Measurements from ENCODE around the gene ZNF79. TPM values are rescaled to one million over a fixed set of nuclear protein-coding genes. Genes with fewer than 3 reads are reported as not detected.

Gene ZNF79
- total RNA-seq, 2 donors from 2014 or later: 7.3 to 12.2 TPM

DNA sequence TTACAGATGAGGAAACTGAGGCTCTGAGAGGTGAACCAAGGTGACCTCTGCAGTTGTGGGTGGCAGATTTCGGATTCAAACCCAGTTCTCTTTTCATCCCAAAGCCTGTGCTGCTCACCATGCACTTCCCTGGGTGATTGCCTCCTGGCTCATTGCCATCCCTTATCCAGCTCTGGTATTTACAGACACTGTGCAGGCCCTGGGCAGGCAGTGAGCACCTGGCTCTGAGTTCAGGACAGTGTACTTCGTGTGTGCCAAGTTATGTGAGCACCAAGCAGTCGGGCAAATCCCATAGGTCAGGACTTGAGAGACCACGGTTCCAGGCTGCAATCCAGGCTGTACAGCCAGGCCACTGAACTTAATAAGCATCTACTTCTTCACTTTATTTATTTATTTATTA, 28.5 kb downstream of the ZNF79 start:
- Histone ChIP-seq H3K27ac (peak overlapping the region in 1 of 2 donors; percentile 88), H3K4me1 (ENCODE audit: control insufficient read depth in 1 of 2, low read depth in 2 of 2) (peaks cover 14 to 35% of the 10 kb centered on the region in 2 donors), H3K36me3 (peaks cover 23% of the 10 kb centered on the region), H3K9me3 (no peaks in the 10 kb centered on the region), H3K27me3 (replicated peaks; ENCODE audit: insufficient read depth) (no peaks in the 10 kb centered on the region), H3K4me3 (peak overlapping the region; percentile 84)
- ATAC-seq (ENCODE audit: insufficient number of reproducible peaks, low FRiP score, low read depth): no peak
- no peak for TF ChIP-seq CTCF (IDR thresholded peaks at IDR 0.05)
- DNase-seq (ENCODE audit: low spot score): no peak

GRCh38 chr9:127455324-127455992, 31.3 kb downstream of the ZNF79 start:
- DNase-seq (ENCODE audit: low spot score) (no peak), ATAC-seq (ENCODE audit: insufficient number of reproducible peaks, low FRiP score, low read depth) (no peak)
- no peak overlapping the region for H3K27ac ChIP-seq
- peaks cover 9 to 20% of the 10 kb centered on the region in 2 donors for H3K4me1 ChIP-seq (ENCODE audit: control insufficient read depth in 1 of 2, low read depth in 2 of 2)
- no peaks in the 10 kb centered on the region for H3K27me3 ChIP-seq (replicated peaks; ENCODE audit: insufficient read depth)
- H3K36me3 ChIP-seq: peaks cover 33% of the 10 kb centered on the region
- TF ChIP-seq CTCF (IDR thresholded peaks at IDR 0.05): no peak
- no peaks in the 10 kb centered on the region for H3K9me3 ChIP-seq
- no peak overlapping the region for H3K4me3 ChIP-seq

DNA sequence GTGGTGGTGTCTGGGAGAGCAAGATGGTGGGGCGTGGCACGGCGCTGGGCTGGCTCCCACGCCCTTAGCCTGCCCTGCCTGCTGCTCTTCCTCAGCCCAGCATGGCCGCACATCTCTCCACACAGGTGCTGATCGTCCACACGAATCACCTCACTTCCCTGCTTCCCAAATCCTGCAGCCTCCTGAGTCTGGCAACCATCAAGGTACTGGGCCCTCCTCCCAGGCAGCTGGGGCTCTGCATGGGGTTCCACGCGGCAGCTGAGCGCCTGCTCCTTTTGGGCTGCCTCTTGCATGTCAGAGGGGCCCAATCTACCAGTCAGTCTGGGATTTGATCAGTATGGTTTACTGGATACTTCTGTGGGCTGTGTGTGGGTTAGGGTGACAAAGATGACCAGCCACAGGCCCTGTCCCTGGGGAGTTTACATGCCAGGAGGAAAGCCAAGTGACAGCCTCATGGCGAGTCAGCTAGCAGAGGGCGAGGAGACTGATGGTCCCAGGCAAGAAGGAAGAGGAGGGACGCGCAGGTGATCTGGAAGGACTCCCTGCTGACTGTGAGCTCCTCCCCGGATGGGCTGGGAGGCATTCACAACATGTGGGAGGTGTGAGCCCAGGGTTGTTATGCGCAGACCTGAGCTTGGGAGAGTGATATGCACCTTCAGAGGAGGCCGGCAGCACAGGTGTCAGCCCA, 33.2 kb downstream of the ZNF79 start:
- Histone ChIP-seq H3K9me3 (no peaks in the 10 kb centered on the region), H3K27me3 (replicated peaks; ENCODE audit: insufficient read depth) (no peaks in the 10 kb centered on the region), H3K4me3 (no peak overlapping the region), H3K4me1 (ENCODE audit: control insufficient read depth in 1 of 2, low read depth in 2 of 2) (peaks cover 8 to 14% of the 10 kb centered on the region in 2 donors), H3K27ac (no peak overlapping the region), H3K36me3 (peaks cover 49% of the 10 kb centered on the region)
- DNase-seq (ENCODE audit: low spot score): no peak
- no peak for ATAC-seq (ENCODE audit: insufficient number of reproducible peaks, low FRiP score, low read depth)
- TF ChIP-seq CTCF (IDR thresholded peaks at IDR 0.05): no peak

DNA sequence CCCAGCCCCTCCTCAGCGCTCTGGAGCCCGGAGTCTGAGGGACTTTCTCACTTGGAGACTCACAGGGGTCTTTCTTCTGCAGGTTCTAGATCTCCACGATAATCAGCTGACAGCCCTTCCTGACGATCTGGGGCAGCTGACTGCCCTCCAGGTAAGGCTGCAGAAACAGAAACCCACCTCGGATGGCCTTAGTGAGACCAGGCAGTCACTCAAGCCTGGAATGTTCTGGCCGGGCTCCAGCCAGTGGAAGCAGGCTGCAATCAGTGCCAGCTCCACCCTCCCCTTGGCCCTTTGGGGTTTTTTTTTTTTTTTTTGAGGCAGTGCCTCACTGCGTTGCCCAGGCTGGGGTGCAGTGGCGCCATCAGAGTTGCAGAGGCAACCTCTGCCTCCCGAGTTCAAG, 34.7 kb downstream of the ZNF79 start:
- H3K4me3 ChIP-seq: no peak overlapping the region
- TF ChIP-seq CTCF (IDR thresholded peaks at IDR 0.05): no peak
- peaks cover 0 to 6% of the 10 kb centered on the region in 2 donors for H3K4me1 ChIP-seq (ENCODE audit: control insufficient read depth in 1 of 2, low read depth in 2 of 2)
- no peak overlapping the region for H3K27ac ChIP-seq
- no peaks in the 10 kb centered on the region for H3K9me3 ChIP-seq
- no peak for DNase-seq (ENCODE audit: low spot score)
- ATAC-seq (ENCODE audit: insufficient number of reproducible peaks, low FRiP score, low read depth): no peak
- H3K36me3 ChIP-seq: peaks cover 56% of the 10 kb centered on the region
- H3K27me3 ChIP-seq (replicated peaks; ENCODE audit: insufficient read depth): no peaks in the 10 kb centered on the region

DNA sequence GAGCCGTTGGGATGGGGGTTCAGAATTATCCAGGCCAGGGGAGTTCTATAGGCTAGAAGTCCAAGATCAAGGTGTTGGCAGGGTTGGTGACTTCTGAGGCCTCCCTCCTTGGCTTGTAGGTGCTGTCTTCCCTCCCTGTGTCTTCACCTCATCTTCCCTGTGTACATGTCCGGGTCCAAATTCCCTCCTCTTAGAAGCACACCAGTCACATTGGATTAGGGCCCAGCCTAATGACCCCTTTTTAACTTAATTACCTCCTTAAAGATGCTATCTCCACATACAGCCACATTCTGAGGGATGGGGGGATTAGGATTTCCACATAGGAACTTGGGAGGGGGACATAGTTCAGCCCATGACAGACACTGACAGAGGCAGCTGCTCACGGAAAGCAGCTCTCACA, 39.2 kb downstream of the ZNF79 start:
- Histone ChIP-seq H3K4me3 (no peak overlapping the region), H3K27me3 (replicated peaks; ENCODE audit: insufficient read depth) (no peaks in the 10 kb centered on the region), H3K9me3 (no peaks in the 10 kb centered on the region), H3K36me3 (peaks cover 64% of the 10 kb centered on the region), H3K27ac (no peak overlapping the region), H3K4me1 (ENCODE audit: control insufficient read depth in 1 of 2, low read depth in 2 of 2) (peaks cover 0 to 6% of the 10 kb centered on the region in 2 donors)
- no peak for TF ChIP-seq CTCF (IDR thresholded peaks at IDR 0.05)
- ATAC-seq (ENCODE audit: insufficient number of reproducible peaks, low FRiP score, low read depth) (no peak), DNase-seq (ENCODE audit: low spot score) (no peak)
